Neuronal stem cell (in vitro differentiated cells): Measurements from ENCODE around the gene SYT9.

Experiments used
- DNase-seq: peaks from one replicate; pipeline ENCODE4 v3.0.0-alpha.2; 2013; ENCODE audit warnings: low spot score
- H2AFZ ChIP-seq: one replicate; pipeline ENCODE4 v1.6.1; 2013; ENCODE audit warnings: mild to moderate bottlenecking, low read length, inconsistent platforms
- H2AK5ac ChIP-seq: 2 replicates; pipeline ENCODE4 v1.6.1; 2013; ENCODE audit warnings: low read depth, mild to moderate bottlenecking, inconsistent platforms, low read length, moderate library complexity, mixed read lengths
- H2BK120ac ChIP-seq: 2 replicates; pipeline ENCODE4 v1.6.1; 2013; ENCODE audit warnings: low read depth, mild to moderate bottlenecking, inconsistent platforms, low read length, moderate library complexity, mixed read lengths
- H2BK12ac ChIP-seq: one replicate; pipeline ENCODE4 v1.6.1; 2013; ENCODE audit warnings: low read length, inconsistent platforms
- H2BK15ac ChIP-seq: 2 replicates; pipeline ENCODE4 v1.6.1; 2013; ENCODE audit warnings: mild to moderate bottlenecking, low read length, inconsistent platforms, mixed read lengths
- H2BK5ac ChIP-seq: one replicate; pipeline ENCODE4 v1.6.1; 2013; ENCODE audit warnings: inconsistent platforms, mild to moderate bottlenecking, low read length, moderate library complexity
- H3K14ac ChIP-seq: one replicate; pipeline ENCODE4 v1.6.1; 2013; ENCODE audit warnings: low read length, inconsistent platforms
- H3K18ac ChIP-seq: 2 replicates; pipeline ENCODE4 v1.6.1; 2013; ENCODE audit warnings: low read length, inconsistent platforms
- H3K23ac ChIP-seq: 2 replicates; pipeline ENCODE4 v1.6.1; 2013; ENCODE audit warnings: low read depth, mild to moderate bottlenecking, mixed read lengths, low read length, inconsistent platforms; ENCODE audit not compliant: poor library complexity
- H3K27ac ChIP-seq: replicated peaks from 3 replicates; pipeline ENCODE4 v1.5.1; 2013; ENCODE audit warnings: low read length, inconsistent platforms
- H3K27me3 ChIP-seq, 3 experiments: 2 replicates each; pipeline ENCODE4 v1.6.1; 2013; ENCODE audit warnings: low read length in 3 of 3, mild to moderate bottlenecking in 2 of 3, inconsistent platforms in 1 of 3, low read depth in 1 of 3, mixed read lengths in 1 of 3, moderate library complexity in 1 of 3; ENCODE audit not compliant: control insufficient read depth in 3 of 3, insufficient read depth in 3 of 3
- H3K36me3 ChIP-seq, 2 donors: replicated peaks in 1 of 2; 2 replicates each; pipeline ENCODE4 v1.6.1; 2013; ENCODE audit warnings: low read length in 2 of 2; ENCODE audit not compliant: control insufficient read depth in 2 of 2, insufficient read depth in 2 of 2
- H3K4ac ChIP-seq: 2 replicates; pipeline ENCODE4 v1.6.1; 2013; ENCODE audit warnings: inconsistent platforms, mild to moderate bottlenecking, low read length, moderate library complexity
- H3K4me1 ChIP-seq, 2 donors: 1 replicate in 1 of 2; 2 replicates in 1 of 2; pipeline ENCODE4 v1.6.1; 2013; ENCODE audit warnings: low read length in 2 of 2, low read depth in 1 of 2; ENCODE audit not compliant: control insufficient read depth in 2 of 2, insufficient read depth in 1 of 2
- H3K4me2 ChIP-seq: one replicate; pipeline ENCODE4 v1.6.1; 2013; ENCODE audit warnings: mild to moderate bottlenecking, low read length, inconsistent platforms; ENCODE audit not compliant: insufficient read depth, poor library complexity, severe bottlenecking
- H3K4me3 ChIP-seq, 2 donors: 2 replicates each; pipeline ENCODE4 v1.5.1; 2013; ENCODE audit warnings: low read length in 2 of 2, mild to moderate bottlenecking in 2 of 2, inconsistent platforms in 1 of 2, moderate library complexity in 1 of 2
- H3K79me1 ChIP-seq: one replicate; pipeline ENCODE4 v1.6.1; 2013; ENCODE audit warnings: low read depth, mild to moderate bottlenecking, inconsistent platforms, low read length, moderate library complexity
- H3K9ac ChIP-seq: one replicate; pipeline ENCODE4 v1.6.1; 2013; ENCODE audit warnings: mild to moderate bottlenecking, low read depth, low read length, inconsistent platforms; ENCODE audit not compliant: poor library complexity
- H3K9me3 ChIP-seq, 2 donors: replicated peaks in 1 of 2; 2 replicates each; pipeline versions ENCODE3 to v1.6.1; 2013; ENCODE audit warnings: low read length in 2 of 2, mild to moderate bottlenecking in 2 of 2, inconsistent platforms in 1 of 2, low read depth in 1 of 2, mixed read lengths in 1 of 2, moderate library complexity in 1 of 2; ENCODE audit not compliant: control insufficient read depth in 2 of 2, insufficient read depth in 1 of 2
- H4K8ac ChIP-seq: one replicate; pipeline ENCODE4 v1.6.1; 2013; ENCODE audit warnings: low read depth, mild to moderate bottlenecking, inconsistent platforms, low read length, moderate library complexity
- H4K91ac ChIP-seq: one replicate; pipeline ENCODE4 v1.6.1; 2013; ENCODE audit warnings: low read length, low read depth, mild to moderate bottlenecking, inconsistent platforms; ENCODE audit not compliant: poor library complexity
- WGBS, 2 donors: extraction: QIAGEN DNeasy Blood & Tissue Kit; methylation state at CpG; one replicate each; pipeline ENCODE4 v1.1.7; 2013; ENCODE audit warnings: missing lambda C conversion rate in 2 of 2, mixed read lengths in 1 of 2; ENCODE audit not compliant: insufficient read length in 2 of 2, insufficient replicate concordance in 1 of 2; ENCODE audit errors: extremely low coverage in 2 of 2; 5-methylcytosine and 5-hydroxymethylcytosine counted together

SYT9 gene

DNA sequence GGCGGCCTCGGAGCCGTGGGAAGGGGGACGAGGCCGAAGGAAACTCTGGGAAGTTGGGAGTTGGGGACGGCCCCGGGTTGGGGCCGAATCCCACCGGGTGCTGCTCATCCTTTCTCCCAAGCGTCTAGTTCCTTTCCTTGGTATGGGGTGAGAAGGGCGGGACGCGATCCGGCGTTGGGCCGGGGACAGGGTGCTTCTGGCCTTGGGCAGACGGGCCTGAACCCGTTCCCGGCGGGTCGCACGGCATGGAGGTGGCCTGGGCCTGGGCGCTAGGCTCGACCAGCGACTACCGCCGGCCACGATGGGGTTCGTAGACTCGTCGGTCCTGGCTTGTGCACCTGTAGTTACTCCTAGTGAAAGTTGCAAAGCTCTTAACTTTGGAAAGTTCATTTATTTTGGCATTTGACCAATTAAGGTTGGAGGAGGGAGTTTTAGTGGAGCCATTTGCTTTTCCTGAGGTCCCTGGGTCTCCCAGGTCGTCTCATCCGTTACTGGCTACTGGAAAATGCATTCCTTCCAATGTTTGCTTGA is 1.0 kb downstream of the SYT9 start:
- H2AK5ac ChIP-seq, result peak overlapping the region; percentile 18
- H3K27ac ChIP-seq, result no peak overlapping the region
- peak overlapping the region; percentile 100 for H3K4me2 ChIP-seq
- peak overlapping the region; percentile 99 for H2AFZ ChIP-seq
- DNase-seq, result peak; percentile 17
- peaks cover 0 to 65% (median 18%) of the 10 kb centered on the region in 3 experiments for H3K27me3 ChIP-seq
- H4K91ac ChIP-seq, result no peak overlapping the region
- H2BK12ac ChIP-seq, result no peak overlapping the region
- H3K4me3 ChIP-seq, result peak overlapping the region; percentile 48 to 93
- no peak overlapping the region for H2BK5ac ChIP-seq
- H2BK120ac ChIP-seq, result no peak overlapping the region
- peak overlapping the region; percentile 72 for H2BK15ac ChIP-seq
- no peak overlapping the region for H3K23ac ChIP-seq
- H4K8ac ChIP-seq, result no peak overlapping the region
- H3K9ac ChIP-seq, result peak overlapping the region; percentile 87
- no peaks in the 10 kb centered on the region for H3K9me3 ChIP-seq
- no peak overlapping the region for H3K4ac ChIP-seq
- WGBS, 2 donors, result no CpG with 5 or more reads among the region's 33 CpGs
- peak overlapping the region; percentile 91 for H3K18ac ChIP-seq
- H3K36me3 ChIP-seq, result no peaks in the 10 kb centered on the region
- peak overlapping the region; percentile 84 for H3K14ac ChIP-seq
- H3K79me1 ChIP-seq, result no peaks in the 10 kb centered on the region
- peaks cover 0 to 6% of the 10 kb centered on the region in 2 donors for H3K4me1 ChIP-seq

GRCh38 chr11:7253800-7254199 is 2.1 kb downstream of the SYT9 start:
- Histone ChIP-seq H4K8ac (no peak overlapping the region), H3K18ac (no peak overlapping the region), H3K14ac (no peak overlapping the region), H3K4ac (no peak overlapping the region), H3K27me3 (peaks cover 0 to 65% (median 18%) of the 10 kb centered on the region in 3 experiments), H2BK5ac (no peak overlapping the region), H3K9ac (no peak overlapping the region), H3K23ac (no peak overlapping the region), H3K9me3 (no peaks in the 10 kb centered on the region), H3K4me1 (peaks cover 0 to 6% of the 10 kb centered on the region in 2 donors), H2BK12ac (no peak overlapping the region), H4K91ac (no peak overlapping the region), H2BK120ac (no peak overlapping the region), H3K27ac (no peak overlapping the region), H3K79me1 (no peaks in the 10 kb centered on the region), H3K4me2 (no peak overlapping the region), H2AK5ac (no peak overlapping the region), H3K4me3 (no peak overlapping the region), H3K36me3 (no peaks in the 10 kb centered on the region), H2BK15ac (no peak overlapping the region), H2AFZ (no peak overlapping the region)
- no CpG with 5 or more reads among the region's 6 CpGs for WGBS, 2 donors
- DNase-seq, result no peak

DNA sequence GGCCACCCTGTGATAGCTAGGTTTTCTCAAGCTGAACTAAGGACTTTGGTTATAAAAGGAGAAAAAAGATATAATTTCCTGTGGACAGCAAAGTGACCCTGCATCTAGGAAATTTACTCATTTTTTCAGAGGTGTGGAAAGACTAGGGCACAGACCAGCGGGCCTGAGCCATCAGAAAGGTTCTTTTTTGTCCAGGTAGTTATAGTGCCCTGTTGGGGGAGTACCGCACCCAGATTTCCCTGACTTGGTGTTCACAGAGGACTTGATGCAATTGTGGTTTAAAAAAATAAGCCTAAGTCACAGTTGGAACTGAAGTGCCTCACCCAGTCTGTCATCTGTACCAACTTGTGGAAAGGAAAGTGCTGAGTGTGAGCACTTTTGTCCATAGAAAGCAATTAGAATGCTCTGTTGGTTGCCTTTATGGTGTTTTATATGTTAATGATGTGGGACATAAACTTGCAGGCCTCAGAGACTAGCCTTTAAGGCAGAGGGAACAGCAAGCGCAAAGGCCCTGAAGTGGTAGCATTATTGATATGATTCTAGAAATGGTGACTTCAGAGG is 3.1 kb downstream of the SYT9 start:
- H3K4ac ChIP-seq, result no peak overlapping the region
- no peak overlapping the region for H3K4me3 ChIP-seq
- peaks cover 0 to 6% of the 10 kb centered on the region in 2 donors for H3K4me1 ChIP-seq
- H3K79me1 ChIP-seq, result no peaks in the 10 kb centered on the region
- no peak overlapping the region for H3K4me2 ChIP-seq
- peaks cover 0 to 62% (median 17%) of the 10 kb centered on the region in 3 experiments for H3K27me3 ChIP-seq
- H3K9me3 ChIP-seq, result no peaks in the 10 kb centered on the region
- no peak for DNase-seq
- WGBS, 2 donors, result no CpG with 5 or more reads among the region's 3 CpGs
- no peaks in the 10 kb centered on the region for H3K36me3 ChIP-seq
- H3K27ac ChIP-seq, result no peak overlapping the region
- no peak overlapping the region for H3K9ac ChIP-seq
- H3K18ac ChIP-seq, result no peak overlapping the region
- H4K91ac ChIP-seq, result no peak overlapping the region
- H2BK120ac ChIP-seq, result no peak overlapping the region
- no peak overlapping the region for H2AK5ac ChIP-seq
- H3K14ac ChIP-seq, result no peak overlapping the region
- H4K8ac ChIP-seq, result no peak overlapping the region
- H2BK15ac ChIP-seq, result no peak overlapping the region
- no peak overlapping the region for H2BK5ac ChIP-seq
- H3K23ac ChIP-seq, result no peak overlapping the region
- no peak overlapping the region for H2BK12ac ChIP-seq
- H2AFZ ChIP-seq, result no peak overlapping the region

- H3K4me3 ChIP-seq, result no peak overlapping the region
- H3K9me3 ChIP-seq, result no peaks in the 10 kb centered on the region
- no peak overlapping the region for H2AK5ac ChIP-seq
- peaks cover 0 to 6% of the 10 kb centered on the region in 2 donors for H3K4me1 ChIP-seq
- H3K23ac ChIP-seq, result no peak overlapping the region
- H3K18ac ChIP-seq, result no peak overlapping the region
- H2BK12ac ChIP-seq, result no peak overlapping the region
- no peak overlapping the region for H3K9ac ChIP-seq
- peaks cover 0 to 41% (median 8%) of the 10 kb centered on the region in 3 experiments for H3K27me3 ChIP-seq
- H2AFZ ChIP-seq, result no peak overlapping the region
- H2BK15ac ChIP-seq, result no peak overlapping the region
- H2BK120ac ChIP-seq, result no peak overlapping the region
- H3K4ac ChIP-seq, result no peak overlapping the region
- no peaks in the 10 kb centered on the region for H3K79me1 ChIP-seq
- no peak overlapping the region for H4K91ac ChIP-seq
- no peak overlapping the region for H3K4me2 ChIP-seq
- H4K8ac ChIP-seq, result no peak overlapping the region
- no peak for DNase-seq
- no peak overlapping the region for H3K14ac ChIP-seq
- WGBS, 2 donors, result no CpG with 5 or more reads among the region's 2 CpGs
- H3K36me3 ChIP-seq, result no peaks in the 10 kb centered on the region
- H2BK5ac ChIP-seq, result no peak overlapping the region
- no peak overlapping the region for H3K27ac ChIP-seq
Measured at GRCh38 chr11:7256943-7257342, 5.2 kb downstream of the SYT9 start.
